ENCODE results near the gene SSX2IP.
A peak's percentile ranks its signal among the peaks of the same experiment; 100 is the strongest.

Gene SSX2IP

DNA sequence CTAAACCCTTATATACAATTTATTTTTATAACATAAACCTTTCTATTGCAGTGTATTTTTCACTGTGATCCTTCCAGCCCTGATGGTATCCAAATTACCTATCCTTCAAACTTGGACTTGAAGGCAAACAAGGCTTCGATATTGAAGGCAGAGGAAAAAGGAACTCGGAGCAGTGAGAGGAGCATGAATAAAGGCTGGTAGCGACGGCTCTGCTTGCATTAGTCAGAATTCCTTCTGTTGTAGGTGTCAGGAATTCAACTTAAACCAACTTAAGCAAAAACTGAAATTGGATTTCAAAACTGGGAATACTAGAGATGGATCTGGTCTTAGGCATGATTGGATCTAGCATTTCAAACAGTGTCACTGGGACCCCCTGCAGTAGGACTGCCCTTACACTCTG lies 17.8 kb upstream of the SSX2IP start:
- Histone ChIP-seq H3K27ac (ENCODE audit: low read length) (no peak overlapping the region), H3K4me3 (ENCODE audit: low read length) (no peak overlapping the region), H3K9ac (ENCODE audit: low read depth, low read length) (no peak overlapping the region), H3K4me1 (ENCODE audit: insufficient read depth, low read length) (peaks cover 10% of the 10 kb centered on the region; the same call in 1 of the 2 replicates), H3K27me3 (ENCODE audit: insufficient read depth, low read length) (no peaks in the 10 kb centered on the region), H3K36me3 (ENCODE audit: insufficient read depth, low read depth, low read length) (no peaks in the 10 kb centered on the region), H3K9me3 (ENCODE audit: insufficient read depth, low read depth, low read length) (no peaks in the 10 kb centered on the region)

DNA sequence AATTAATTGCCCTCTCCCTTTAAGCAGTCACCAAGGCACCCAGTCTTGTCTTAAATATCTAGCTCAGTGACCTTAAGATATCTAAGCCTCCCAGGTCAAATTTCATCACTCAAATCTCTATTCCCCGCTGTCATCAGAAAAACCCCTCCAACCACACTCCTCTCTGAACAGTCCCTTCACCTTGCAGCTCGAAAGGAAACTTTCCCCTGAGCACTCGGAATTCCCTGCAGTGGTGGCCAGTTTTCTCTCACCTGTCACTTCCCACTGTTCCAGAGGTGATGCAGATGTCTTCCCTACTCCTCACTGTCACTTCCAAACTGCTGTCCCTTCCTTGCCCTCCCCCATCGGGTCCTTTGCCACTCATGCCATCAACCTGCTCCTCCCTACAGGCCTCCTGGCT lies 15.3 kb upstream of the SSX2IP start:
- no peak overlapping the region for H3K9ac ChIP-seq (ENCODE audit: low read depth, low read length)
- no peaks in the 10 kb centered on the region for H3K27me3 ChIP-seq (ENCODE audit: insufficient read depth, low read length)
- no peaks in the 10 kb centered on the region for H3K9me3 ChIP-seq (ENCODE audit: insufficient read depth, low read depth, low read length)
- H3K4me1 ChIP-seq (ENCODE audit: insufficient read depth, low read length): peaks cover 22% of the 10 kb centered on the region; the same call in 1 of the 2 replicates
- no peak overlapping the region for H3K27ac ChIP-seq (ENCODE audit: low read length)
- no peaks in the 10 kb centered on the region for H3K36me3 ChIP-seq (ENCODE audit: insufficient read depth, low read depth, low read length)
- H3K4me3 ChIP-seq (ENCODE audit: low read length): no peak overlapping the region

DNA sequence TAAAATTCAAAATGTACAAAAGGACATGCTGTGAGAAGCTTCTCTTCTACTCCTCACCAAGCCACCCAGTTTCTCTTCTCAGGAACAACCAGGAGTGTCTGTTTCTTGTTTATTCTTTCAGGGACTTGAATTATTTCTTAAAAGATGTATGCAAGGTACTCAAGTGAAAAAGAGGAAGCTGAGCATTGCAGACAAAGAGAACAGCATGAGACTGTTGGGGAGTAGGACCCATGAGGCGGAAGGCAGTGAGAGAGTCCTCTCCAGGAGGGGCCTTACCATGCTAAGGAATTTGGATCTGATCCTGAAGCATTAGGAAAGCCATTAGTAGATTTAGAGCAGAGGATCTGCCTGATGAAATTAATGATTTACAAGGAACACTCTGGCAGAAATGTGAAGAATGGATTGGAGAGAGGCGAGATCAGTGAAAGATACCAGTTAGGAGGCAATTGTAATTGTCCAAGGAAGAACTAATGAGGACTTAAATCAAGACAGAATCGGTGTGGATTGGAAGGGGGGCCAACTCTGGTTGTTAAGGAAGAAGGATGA lies 14.7 kb upstream of the SSX2IP start:
- Histone ChIP-seq H3K27me3 (ENCODE audit: insufficient read depth, low read length) (no peaks in the 10 kb centered on the region), H3K4me3 (ENCODE audit: low read length) (no peak overlapping the region), H3K4me1 (ENCODE audit: insufficient read depth, low read length) (peaks cover 22% of the 10 kb centered on the region; the same call in 1 of the 2 replicates), H3K27ac (ENCODE audit: low read length) (no peak overlapping the region), H3K9ac (ENCODE audit: low read depth, low read length) (no peak overlapping the region), H3K9me3 (ENCODE audit: insufficient read depth, low read depth, low read length) (no peaks in the 10 kb centered on the region), H3K36me3 (ENCODE audit: insufficient read depth, low read depth, low read length) (no peaks in the 10 kb centered on the region)

DNA sequence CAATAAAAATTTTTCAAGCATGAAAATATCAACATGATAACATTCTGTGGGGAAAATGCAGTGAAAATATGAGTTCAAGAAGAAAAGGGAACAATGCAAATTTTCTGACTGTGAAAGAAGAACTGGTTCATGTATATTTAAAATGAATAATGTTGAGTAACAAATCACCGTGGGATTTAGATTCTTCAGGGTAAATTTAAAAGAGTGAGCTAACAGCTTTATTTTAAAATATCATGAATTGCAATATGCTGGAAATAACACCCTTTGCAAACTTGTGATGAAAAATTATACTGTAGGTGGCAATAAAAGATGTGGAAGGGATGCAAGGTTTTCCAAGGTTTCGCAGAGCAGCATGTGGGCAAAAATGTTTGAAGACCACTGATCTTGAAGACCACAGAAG lies 13.2 kb upstream of the SSX2IP start:
- Histone ChIP-seq H3K36me3 (ENCODE audit: insufficient read depth, low read depth, low read length) (no peaks in the 10 kb centered on the region), H3K4me1 (ENCODE audit: insufficient read depth, low read length) (peaks cover 27% of the 10 kb centered on the region), H3K27me3 (ENCODE audit: insufficient read depth, low read length) (no peaks in the 10 kb centered on the region), H3K9ac (ENCODE audit: low read depth, low read length) (no peak overlapping the region), H3K4me3 (ENCODE audit: low read length) (no peak overlapping the region), H3K9me3 (ENCODE audit: insufficient read depth, low read depth, low read length) (no peaks in the 10 kb centered on the region), H3K27ac (ENCODE audit: low read length) (no peak overlapping the region)

DNA sequence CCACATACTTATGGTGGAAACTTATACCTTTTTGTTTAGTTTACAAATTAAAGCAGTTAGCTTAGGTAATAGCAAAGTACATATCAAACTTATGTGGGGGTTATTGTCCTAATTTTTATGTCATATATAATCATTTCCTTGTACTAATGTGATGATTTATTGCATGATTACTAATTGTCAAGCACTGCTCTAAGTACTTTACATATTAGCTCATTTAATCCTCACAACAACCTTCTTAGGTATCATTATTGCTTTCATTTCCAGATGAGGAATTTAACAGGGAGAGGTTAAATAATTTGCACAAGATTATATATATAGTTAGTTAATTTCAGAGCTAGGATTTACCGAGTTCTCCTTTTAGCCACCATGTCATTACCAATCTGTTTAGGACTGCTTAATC lies 11.9 kb upstream of the SSX2IP start:
- Histone ChIP-seq H3K27me3 (ENCODE audit: insufficient read depth, low read length) (no peaks in the 10 kb centered on the region), H3K4me1 (ENCODE audit: insufficient read depth, low read length) (peaks cover 37% of the 10 kb centered on the region), H3K9ac (ENCODE audit: low read depth, low read length) (no peak overlapping the region), H3K27ac (ENCODE audit: low read length) (no peak overlapping the region), H3K36me3 (ENCODE audit: insufficient read depth, low read depth, low read length) (no peaks in the 10 kb centered on the region), H3K4me3 (ENCODE audit: low read length) (0 out of 2 replicates have a peak overlapping the region, but pooled peaks have one; percentile 15), H3K9me3 (ENCODE audit: insufficient read depth, low read depth, low read length) (no peaks in the 10 kb centered on the region)

DNA sequence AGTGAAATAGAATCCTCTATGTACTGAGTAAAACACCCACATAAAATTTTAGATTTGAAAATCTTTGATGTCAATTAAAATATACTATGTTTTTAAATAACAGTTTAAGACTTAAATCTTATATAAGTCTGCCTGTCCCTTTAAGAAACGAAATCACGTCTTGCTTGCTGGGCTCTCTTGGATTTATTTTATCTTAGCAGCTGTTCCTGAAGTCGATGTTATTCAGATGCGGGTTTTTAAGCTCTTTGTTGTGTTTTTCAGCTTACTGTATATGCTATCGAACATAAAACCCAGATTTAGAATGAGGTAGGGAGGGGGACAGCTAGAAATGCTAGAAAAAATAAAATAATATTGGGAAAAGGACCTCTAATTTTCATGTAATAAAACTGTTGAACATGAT lies 11.1 kb upstream of the SSX2IP start:
- Histone ChIP-seq H3K4me3 (ENCODE audit: low read length) (no peak overlapping the region), H3K4me1 (ENCODE audit: insufficient read depth, low read length) (peaks cover 37% of the 10 kb centered on the region), H3K9ac (ENCODE audit: low read depth, low read length) (no peak overlapping the region; the same call in 1 of the 2 replicates), H3K9me3 (ENCODE audit: insufficient read depth, low read depth, low read length) (no peaks in the 10 kb centered on the region), H3K27ac (ENCODE audit: low read length) (no peak overlapping the region), H3K36me3 (ENCODE audit: insufficient read depth, low read depth, low read length) (no peaks in the 10 kb centered on the region), H3K27me3 (ENCODE audit: insufficient read depth, low read length) (no peaks in the 10 kb centered on the region)

- no peak overlapping the region for H3K4me3 ChIP-seq (ENCODE audit: low read length)
- no peak overlapping the region for H3K9ac ChIP-seq (ENCODE audit: low read depth, low read length)
Measured at GRCh38 chr1:84700070-84700469, 9.8 kb upstream of the SSX2IP start.

DNA sequence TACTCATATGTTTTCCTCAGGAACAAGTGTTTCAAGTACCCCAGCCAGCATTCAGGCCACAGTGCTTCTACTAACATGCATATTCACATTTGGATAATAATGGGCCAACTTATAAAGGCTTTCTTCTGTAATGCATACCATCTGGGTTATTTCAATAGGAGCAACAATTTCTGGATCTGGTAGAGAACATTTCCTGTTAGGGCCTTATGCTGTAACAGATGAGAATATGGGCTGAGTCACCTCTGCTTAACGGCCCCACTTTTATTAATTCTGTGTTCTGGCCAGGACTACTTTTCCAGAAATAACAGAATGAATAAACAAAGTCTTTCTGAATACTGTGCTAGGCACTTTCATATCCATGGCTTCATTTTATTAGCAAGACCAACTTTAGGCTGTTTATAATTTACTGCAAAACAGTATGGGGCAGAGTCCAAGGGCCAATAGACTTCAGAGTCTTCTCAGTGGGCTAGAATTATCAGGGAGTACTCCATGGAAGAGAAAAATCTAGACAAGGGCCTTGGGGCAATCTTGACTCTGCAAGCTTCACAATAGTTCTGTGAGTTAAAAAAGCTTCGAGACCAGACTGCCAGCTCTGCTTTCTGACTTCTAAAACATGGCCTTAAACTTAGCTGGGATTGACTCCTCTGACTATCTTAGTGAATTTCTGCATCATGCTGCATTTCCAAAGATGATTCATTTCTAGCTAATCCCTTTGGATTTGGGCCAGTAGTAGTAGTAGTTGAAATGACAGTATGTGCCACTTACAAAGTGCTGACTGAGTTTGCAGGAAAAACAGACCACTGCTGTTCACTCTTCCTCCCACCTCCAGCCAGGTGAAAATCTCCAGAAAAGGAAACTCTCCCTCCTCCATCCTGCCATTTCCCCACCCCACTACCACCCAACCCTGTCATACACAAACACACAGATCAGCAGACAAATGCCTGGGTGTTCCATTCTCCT lies 8.2 kb upstream of the SSX2IP start:
- Histone ChIP-seq H3K9me3 (ENCODE audit: insufficient read depth, low read depth, low read length) (no peaks in the 10 kb centered on the region), H3K27ac (ENCODE audit: low read length) (no peak overlapping the region), H3K27me3 (ENCODE audit: insufficient read depth, low read length) (no peaks in the 10 kb centered on the region), H3K4me1 (ENCODE audit: insufficient read depth, low read length) (peaks cover 27% of the 10 kb centered on the region), H3K9ac (ENCODE audit: low read depth, low read length) (no peak overlapping the region), H3K4me3 (ENCODE audit: low read length) (no peak overlapping the region), H3K36me3 (ENCODE audit: insufficient read depth, low read depth, low read length) (no peaks in the 10 kb centered on the region)

More at GRCh38 chr1:84700070-84700469, 9.8 kb upstream of the SSX2IP start:
- Histone ChIP-seq H3K27me3 (ENCODE audit: insufficient read depth, low read length) (no peaks in the 10 kb centered on the region), H3K4me1 (ENCODE audit: insufficient read depth, low read length) (peaks cover 34% of the 10 kb centered on the region), H3K27ac (ENCODE audit: low read length) (no peak overlapping the region), H3K9me3 (ENCODE audit: insufficient read depth, low read depth, low read length) (no peaks in the 10 kb centered on the region), H3K36me3 (ENCODE audit: insufficient read depth, low read depth, low read length) (no peaks in the 10 kb centered on the region)

GRCh38 chr1:84693785-84694184 lies 3.5 kb upstream of the SSX2IP start:
- Histone ChIP-seq H3K27me3 (ENCODE audit: insufficient read depth, low read length) (no peaks in the 10 kb centered on the region), H3K9ac (ENCODE audit: low read depth, low read length) (no peak overlapping the region), H3K9me3 (ENCODE audit: insufficient read depth, low read depth, low read length) (no peaks in the 10 kb centered on the region), H3K4me3 (ENCODE audit: low read length) (no peak overlapping the region), H3K27ac (ENCODE audit: low read length) (no peak overlapping the region), H3K36me3 (ENCODE audit: insufficient read depth, low read depth, low read length) (no peaks in the 10 kb centered on the region), H3K4me1 (ENCODE audit: insufficient read depth, low read length) (peaks cover 22% of the 10 kb centered on the region)

- no peaks in the 10 kb centered on the region for H3K36me3 ChIP-seq (ENCODE audit: insufficient read depth, low read depth, low read length)
- no peak overlapping the region for H3K27ac ChIP-seq (ENCODE audit: low read length)
- H3K4me3 ChIP-seq (ENCODE audit: low read length): no peak overlapping the region
- no peaks in the 10 kb centered on the region for H3K9me3 ChIP-seq (ENCODE audit: insufficient read depth, low read depth, low read length)
- peaks cover 19% of the 10 kb centered on the region for H3K4me1 ChIP-seq (ENCODE audit: insufficient read depth, low read length)
- H3K27me3 ChIP-seq (ENCODE audit: insufficient read depth, low read length): no peaks in the 10 kb centered on the region
- H3K9ac ChIP-seq (ENCODE audit: low read depth, low read length): no peak overlapping the region
Measured at GRCh38 chr1:84693005-84693404, 2.7 kb upstream of the SSX2IP start.

- Histone ChIP-seq H3K27ac (ENCODE audit: low read length) (no peak overlapping the region), H3K27me3 (ENCODE audit: insufficient read depth, low read length) (no peaks in the 10 kb centered on the region), H3K4me1 (ENCODE audit: insufficient read depth, low read length) (peaks cover 15% of the 10 kb centered on the region; the same call in 1 of the 2 replicates), H3K9ac (ENCODE audit: low read depth, low read length) (no peak overlapping the region), H3K9me3 (ENCODE audit: insufficient read depth, low read depth, low read length) (no peaks in the 10 kb centered on the region), H3K36me3 (ENCODE audit: insufficient read depth, low read depth, low read length) (no peaks in the 10 kb centered on the region), H3K4me3 (ENCODE audit: low read length) (no peak overlapping the region)
Measured at GRCh38 chr1:84692391-84692790, 2.1 kb upstream of the SSX2IP start.

Data from iPS-20b (cell line).